ENCODE data around the gene CDK15.

GRCh38 chr2:201827621-201828020 is 21.3 kb downstream of the CDK15 start:
- TF ChIP-seq POLR2A (IDR thresholded peaks at IDR 0.05) (no peak), CTCF (IDR thresholded peaks at IDR 0.05 in 8 of 11, conservative IDR thresholded peaks at IDR 0.05 in 3 of 11) (no peak)
